Breast epithelium (tissue), 3 donors: ENCODE results near the gene TSPO.
A peak's percentile ranks its signal among the peaks of the same experiment; 100 is the strongest.

Source experiments
- CTCF ChIP-seq, 3 donors: fragments of 450-650 bp; IDR thresholded peaks; one replicate each; pipeline ENCODE4 v1.5.1; 2016 to 2017; ENCODE audit warnings: antibody characterized with exemption in 3 of 3, mild to moderate bottlenecking in 3 of 3, moderate library complexity in 3 of 3
- POLR2AphosphoS5 ChIP-seq, 3 donors: sonication (generic); formaldehyde crosslinking; IDR thresholded peaks; one replicate each; pipeline ENCODE4 v1.6.1; 2017; ENCODE audit warnings: antibody characterized with exemption in 3 of 3

- TF ChIP-seq CTCF (IDR thresholded peaks at IDR 0.05) (no peak), POLR2AphosphoS5 (IDR thresholded peaks at IDR 0.05) (peak; percentile 31 to 83 (median 73))
Measured at GRCh38 chr22:43142880-43143562, 8.3 kb upstream of the TSPO start, which contains the start of gene MCAT.
